ENCODE measurements around the gene BLM.

The BLM gene

GRCh38 chr15:90790561-90790960 lies 73.4 kb downstream of the BLM start:
- DNase-seq = no peak

GRCh38 chr15:90794538-90794937 lies 77.4 kb downstream of the BLM start:
- no peak for DNase-seq

DNA sequence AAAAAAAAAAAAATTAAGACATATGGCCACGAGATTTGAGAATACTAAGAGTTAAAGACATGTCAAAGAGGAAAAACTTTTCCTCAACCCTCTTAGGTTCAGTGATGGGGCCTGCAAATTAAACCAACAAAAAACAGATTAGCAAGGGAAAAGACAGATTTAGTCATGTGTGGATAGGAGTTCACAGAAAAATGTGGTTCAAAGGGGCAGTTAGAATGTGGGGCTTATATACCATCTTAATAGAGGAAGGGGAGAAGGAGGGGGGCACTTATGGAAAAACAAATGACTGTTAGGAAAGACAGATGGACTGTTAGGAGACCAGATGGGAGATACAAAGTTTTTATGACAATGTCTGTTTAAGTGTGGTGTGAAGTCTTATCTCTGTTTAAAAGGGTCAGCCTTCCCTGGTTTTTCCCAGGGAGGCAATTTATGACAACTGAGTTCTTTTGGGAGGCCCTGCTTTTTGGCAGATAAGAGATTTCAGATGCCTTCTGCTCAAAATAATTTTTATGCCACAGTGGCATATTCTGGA lies 82.6 kb downstream of the BLM start:
- DNase-seq = no peak

GRCh38 chr15:90801803-90802202 lies 84.7 kb downstream of the BLM start:
- no peak for DNase-seq

- DNase-seq = no peak
Measured at GRCh38 chr15:90807074-90807785, 90.1 kb downstream of the BLM start.

- DNase-seq = no peak
Measured at GRCh38 chr15:90807786-90808086, 90.6 kb downstream of the BLM start.

DNA sequence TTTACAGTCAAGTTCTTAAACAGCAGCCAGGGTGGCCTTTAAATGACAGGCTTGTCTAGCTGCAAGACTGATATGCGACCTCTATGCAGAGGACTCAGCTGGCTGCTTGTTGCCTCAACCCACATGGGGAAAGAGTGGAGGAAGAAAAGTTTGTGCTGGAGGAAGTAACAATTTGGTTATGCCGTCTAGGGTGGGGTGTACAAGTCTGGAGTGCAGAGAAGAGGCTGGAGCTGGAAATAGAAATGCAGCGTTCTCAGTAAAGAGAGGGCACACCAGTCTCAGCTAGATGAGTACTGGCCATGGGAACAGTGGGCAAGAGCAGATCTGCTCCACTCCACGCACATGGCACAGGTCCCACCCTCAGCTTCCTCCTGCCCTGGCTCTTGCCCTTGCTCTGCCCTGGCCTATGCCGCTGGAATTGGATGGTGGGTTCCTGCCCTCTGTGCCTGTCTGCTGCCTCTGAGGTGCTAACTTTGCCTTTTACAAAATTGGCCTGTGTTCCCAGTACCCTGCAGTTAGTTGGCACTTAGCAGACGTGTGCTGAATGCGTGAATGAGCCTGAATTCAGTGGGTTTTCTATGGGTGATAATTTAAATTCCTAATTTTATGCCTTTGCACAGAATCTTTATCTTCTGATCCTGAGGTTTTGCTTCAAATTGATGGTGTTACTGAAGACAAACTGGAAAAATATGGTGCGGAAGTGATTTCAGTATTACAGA lies 91.5 kb downstream of the BLM start:
- no peak for DNase-seq

GRCh38 chr15:90809536-90809935 lies 92.4 kb downstream of the BLM start:
- no peak for DNase-seq

- no peak for DNase-seq
Measured at GRCh38 chr15:90810354-90810753, 93.2 kb downstream of the BLM start.

DNA sequence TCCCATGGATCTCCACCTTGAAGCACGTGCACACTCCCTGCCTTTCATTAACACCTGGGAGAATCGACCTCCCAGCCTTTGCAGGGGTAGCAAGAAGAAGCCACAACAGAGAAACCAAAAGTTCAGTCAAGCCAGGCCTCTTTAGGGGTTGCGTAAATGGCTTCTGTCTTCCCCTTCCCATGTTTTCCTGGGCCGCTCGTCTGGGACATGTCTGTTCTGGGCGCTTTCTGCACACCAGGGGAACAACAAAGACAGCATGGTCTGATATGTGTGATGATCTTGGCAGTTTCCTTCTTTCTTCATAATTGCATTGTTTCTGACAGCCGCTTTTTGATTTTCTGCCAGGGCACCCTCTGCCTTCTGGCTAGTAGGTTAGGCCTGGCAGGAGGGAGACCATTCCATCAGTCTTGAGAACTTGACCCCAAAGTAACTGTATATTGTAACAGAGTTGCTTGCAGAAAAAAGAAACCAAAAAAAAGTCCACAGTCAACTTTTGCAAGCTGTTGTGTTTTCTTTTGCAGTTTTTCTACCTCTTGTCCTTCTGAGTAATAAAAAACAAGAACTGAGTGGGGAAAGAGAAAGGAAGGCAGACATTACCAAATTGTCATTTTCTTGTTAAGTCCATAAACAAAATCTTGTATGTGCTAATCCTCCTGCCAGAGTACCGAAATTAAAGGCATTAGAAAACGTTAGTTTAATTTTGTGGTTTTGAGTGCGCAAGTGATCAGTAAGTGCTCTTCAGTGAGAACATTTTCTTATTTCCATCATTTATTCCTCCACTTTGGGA lies 95.2 kb downstream of the BLM start:
- DNase-seq = no peak

DNA sequence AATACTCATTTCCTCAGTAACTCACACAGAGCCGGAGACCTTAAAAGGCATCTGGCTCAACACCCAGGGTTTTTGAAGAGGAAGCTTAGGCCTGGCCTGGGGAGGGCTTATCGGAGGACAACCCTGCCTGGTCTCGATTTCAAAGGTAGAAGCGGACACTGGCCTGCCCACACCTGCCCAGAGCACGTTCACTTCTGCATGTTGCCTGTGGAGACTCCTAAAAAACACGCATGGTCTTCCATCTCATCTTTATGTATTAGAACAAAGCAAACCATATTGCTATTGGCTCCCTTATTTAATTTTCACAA lies 95.8 kb downstream of the BLM start:
- DNase-seq = no peak

DNA sequence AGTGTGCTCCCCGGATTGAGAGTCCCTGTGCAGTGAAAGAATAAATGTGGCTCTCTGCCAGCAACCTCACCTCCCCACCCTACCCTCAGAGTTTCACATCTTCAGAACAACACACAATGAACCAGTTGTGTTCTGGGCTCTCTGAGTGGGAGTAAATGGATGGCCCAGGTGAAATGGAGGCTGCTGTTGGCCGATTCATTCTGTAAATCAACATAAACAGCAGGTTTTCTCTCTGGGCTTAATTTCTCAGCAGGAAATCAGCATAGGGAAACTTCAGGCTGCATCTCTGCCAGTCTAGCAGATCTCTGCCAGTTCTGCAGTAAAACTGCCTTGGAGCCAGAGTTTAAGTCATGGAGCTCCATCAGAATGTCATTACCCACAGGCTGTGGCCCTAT lies 96.6 kb downstream of the BLM start:
- no peak for DNase-seq

DNA sequence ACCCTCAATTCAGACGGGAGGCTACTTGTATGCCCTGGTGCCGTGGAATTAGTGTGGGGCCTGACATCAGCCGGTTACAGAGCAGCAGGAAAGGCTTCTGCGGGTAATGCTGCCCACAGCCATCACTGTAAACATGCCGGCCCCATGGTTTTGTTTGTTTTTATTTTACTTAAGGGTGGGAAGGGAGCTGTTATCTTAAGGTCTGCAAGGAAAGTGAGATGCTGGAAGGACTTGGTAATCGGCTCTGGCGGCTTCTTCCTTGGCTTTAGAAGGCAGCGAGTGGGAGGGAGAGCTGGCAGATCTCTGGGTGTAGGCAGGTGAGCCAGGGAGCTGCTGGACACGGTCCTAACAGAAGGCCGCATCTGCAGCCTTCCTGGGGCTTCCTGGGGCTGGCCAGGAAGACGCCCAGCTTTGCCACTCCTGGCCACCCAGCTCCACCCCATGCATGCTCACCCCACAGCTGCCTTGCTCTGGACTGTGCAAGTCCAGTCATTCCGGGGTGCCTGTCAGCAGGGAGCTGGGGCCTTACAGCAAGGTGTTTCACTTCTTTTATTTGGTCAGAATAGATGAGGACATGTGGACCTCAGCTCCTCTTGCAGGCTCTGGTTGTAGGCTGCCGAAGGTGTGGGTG lies 97.2 kb downstream of the BLM start:
- DNase-seq = no peak

- no peak for DNase-seq
Measured at GRCh38 chr15:90816401-90817116, 99.4 kb downstream of the BLM start.

DNA sequence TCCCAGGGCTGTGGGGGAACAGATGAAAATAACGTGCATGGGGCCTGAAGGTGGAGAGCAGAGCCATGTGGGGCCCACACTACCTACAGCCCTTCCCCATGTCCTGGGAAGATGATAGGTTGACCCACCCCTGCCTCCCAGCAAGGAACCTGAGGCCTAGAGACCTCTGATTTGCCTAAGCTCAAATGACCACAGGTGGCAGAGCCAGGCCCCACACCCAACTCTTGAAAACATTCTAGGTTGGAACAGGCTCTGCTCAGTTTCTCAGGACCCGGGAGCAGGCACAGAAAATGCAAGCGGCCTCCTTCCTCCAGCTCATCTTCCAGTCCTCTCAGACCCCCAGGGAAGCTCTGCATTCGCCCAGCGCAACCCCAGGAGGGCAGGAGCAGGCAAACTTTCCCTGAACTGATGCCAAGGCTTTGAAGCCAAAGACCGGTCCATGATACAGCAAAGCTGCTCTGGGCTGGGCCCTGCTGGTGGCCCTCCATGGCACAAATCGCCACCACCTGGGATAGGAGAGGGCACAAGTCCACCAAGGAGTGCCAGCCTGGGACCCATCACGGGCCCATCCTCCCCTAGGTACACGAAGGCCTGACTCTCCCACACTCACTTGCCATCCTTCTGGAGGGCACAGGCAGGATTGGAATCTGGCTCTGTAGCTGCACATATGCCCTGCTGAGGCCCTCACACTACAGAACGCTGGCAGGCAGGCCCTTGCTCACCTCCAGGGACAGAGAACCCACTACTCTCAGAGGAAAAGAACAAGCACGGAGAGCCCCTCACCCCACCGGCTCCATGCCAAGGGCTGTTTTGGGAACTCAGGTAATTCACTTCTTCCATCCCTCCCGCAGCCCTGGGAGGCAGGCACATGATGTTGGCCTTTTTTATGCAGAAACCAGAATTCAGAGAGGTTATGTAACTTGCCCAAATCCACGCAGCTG lies 100.2 kb downstream of the BLM start:
- no peak for DNase-seq

DNA sequence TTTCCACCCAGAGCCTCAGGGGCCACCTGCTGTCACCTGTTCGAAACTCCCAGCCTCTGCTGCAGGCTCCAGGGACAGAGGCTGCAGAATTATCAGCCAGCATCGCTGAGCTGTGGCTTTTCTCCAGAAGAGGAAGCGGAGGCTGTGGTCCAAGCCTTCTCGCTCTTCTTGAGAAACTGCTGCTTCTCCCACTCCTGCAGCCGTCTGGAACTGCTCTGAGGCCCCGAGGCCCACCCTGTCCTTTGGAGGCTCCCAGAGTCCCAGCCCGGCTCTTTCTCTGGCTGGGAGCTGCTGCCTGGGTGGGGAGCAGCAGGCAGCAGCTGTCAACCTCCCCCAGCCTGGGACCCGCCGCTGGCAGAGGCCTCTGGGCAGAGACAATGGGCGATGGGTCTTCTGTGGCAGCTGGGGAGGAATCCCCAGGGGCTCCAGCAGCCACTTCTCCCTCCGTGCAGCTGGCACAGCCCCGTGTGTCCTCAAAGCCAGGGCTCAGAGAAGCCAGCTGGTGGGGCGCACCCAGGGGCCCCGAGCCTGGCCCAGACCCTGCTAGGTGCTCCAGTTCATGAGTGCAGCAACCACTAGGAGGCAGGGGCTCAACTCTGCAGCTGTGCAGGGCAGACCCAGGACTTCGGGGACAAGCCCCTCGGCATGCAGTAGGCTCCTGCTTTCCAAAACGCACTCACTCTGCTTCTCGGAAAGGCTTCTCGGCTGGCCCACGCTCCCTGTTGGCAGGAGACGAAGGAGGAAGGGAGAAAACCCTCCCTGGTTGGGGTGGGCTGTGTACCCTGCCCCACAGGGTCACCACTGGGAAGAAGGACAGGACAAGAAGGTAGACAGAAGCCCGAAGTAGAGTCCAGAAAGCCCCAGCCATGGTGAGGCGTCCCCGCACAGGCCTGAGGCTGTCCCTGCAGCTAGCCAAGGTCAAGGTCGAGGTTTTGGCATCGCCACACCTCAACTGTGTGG lies 101.4 kb downstream of the BLM start:
- no peak for DNase-seq

DNA sequence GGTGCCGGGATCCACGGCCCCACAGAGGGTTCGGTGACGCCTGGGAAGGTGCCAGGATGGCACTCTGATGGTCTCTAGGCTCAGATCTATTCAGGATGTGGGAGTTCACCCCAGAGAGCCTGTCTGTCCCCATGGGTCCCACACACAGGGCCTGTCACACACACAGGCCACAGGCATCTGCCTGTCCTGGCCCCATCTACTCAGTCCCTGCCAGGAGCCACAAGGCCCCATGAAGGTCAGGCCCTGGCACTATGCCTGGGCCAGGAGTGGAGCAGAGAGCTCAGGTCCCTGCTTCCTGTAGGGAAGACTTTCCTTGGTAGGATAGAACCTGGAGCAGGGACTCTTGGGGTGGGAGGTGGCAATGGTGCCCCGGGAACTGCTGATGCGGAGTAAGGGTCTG lies 102.2 kb downstream of the BLM start:
- no peak for DNase-seq

- DNase-seq = no peak
Measured at GRCh38 chr15:90819850-90820249, 102.7 kb downstream of the BLM start.

DNA sequence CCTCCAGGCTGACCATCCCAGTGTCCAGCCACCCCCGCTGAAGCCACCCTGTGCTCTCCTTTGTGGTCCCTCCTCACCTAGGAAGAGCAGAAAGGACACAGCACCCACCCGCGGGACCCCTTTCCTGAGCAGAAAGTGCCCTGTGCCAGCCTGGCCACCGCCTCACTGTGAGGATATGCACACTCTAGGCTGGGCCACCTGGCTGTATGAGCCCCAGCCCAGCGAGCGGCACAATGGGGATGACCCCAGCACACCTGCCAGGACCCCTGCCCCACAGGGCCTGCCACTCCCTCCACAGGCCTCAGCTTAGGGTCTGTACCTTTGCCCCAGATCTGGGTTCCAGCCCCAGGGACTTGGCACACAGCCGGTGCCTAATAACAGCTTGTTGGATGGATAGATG lies 103.3 kb downstream of the BLM start:
- no peak for DNase-seq

DNA sequence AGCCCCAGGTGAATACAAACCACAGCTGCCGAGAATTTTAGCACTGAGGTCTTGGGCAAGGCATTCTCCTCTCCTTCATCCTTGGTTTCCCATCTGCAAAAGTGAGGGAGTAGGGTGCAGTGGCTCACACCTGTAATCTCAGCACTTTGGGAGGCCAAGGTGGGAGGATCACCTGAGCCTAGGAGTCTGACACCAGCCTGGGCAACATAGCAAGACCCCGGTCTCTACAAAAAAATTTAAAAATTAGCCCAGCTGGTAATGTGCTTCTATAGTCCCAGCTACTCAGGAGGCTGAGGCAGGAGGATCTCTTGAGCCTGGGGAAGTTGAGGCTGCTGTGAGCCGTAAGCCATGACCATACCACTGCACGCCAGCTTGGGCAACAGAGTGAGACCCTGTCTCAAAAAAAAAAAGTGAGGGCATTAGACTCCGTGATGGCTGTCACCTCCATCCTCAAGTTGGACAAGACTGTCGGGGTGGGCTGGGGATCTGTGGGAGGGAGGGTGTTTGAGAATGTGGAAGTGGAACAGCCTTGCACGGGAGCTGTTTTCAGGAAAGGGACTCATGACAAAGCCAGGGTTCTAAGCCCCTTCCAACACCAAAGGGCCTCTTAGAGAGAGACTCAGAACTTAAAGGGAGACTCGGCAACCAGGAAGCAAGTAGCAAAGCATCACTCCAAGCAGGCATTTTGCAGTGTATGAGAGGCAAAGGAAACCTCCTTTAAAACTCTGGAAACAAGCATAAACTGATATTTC lies 105.2 kb downstream of the BLM start:
- DNase-seq = no peak

All from DMS79 (cell line).